HepG2 (cell line): ENCODE results near the gene CDC40. TPM values are rescaled to one million over a fixed set of nuclear protein-coding genes. Genes with fewer than 3 reads are reported as not detected.

Source experiments
- KDM1A ChIP-seq: IDR thresholded peaks from 2 replicates; pipeline ENCODE4 v1.6.1; 2016; ENCODE audit warnings: missing compliant biosample characterization
- PHB2 ChIP-seq: fragments of 450-650 bp; IDR thresholded peaks from 2 replicates; pipeline ENCODE4 v1.6.1; 2018; ENCODE audit not compliant: partially characterized antibody
- POGZ ChIP-seq: sonication (generic); formaldehyde crosslinking; IDR thresholded peaks from 2 replicates; pipeline ENCODE4 v1.4.0; 2020; ENCODE audit warnings: mild to moderate bottlenecking, missing genetic modification reagents
- PRPF4 ChIP-seq: fragments of 200-400 bp; formaldehyde crosslinking; IDR thresholded peaks from 2 replicates; pipeline ENCODE4 v1.6.1; 2016; ENCODE audit warnings: low read length, low read depth; ENCODE audit not compliant: poor library complexity, severe bottlenecking
- SALL1 ChIP-seq: sonication (generic); formaldehyde crosslinking; IDR thresholded peaks from 2 replicates; pipeline ENCODE4 v1.8.0; 2022; ENCODE audit warnings: mild to moderate bottlenecking, missing genetic modification reagents
- ZC3H13 ChIP-seq: sonication (generic); formaldehyde crosslinking; IDR thresholded peaks from 2 replicates; pipeline ENCODE4 v1.8.1; 2023; ENCODE audit warnings: mild to moderate bottlenecking, missing genetic modification reagents, moderate library complexity
- ZNF160 ChIP-seq: sonication (generic); formaldehyde crosslinking; IDR thresholded peaks from 2 replicates; pipeline ENCODE4 v1.8.0; 2022; ENCODE audit warnings: mild to moderate bottlenecking, inconsistent platforms, missing genetic modification reagents
- ZNF556 ChIP-seq: sonication (generic); formaldehyde crosslinking; IDR thresholded peaks from 2 replicates; pipeline ENCODE4 v1.4.0; 2020; ENCODE audit warnings: mild to moderate bottlenecking, missing genetic modification reagents, borderline replicate concordance
- polyA plus RNA-seq, 8 experiments: library from polyadenylated mRNA; depleted of rRNA in 3 of 8; stranded (reverse) in 7 of 8; unstranded in 1 of 8; fragments of >200 nt; fragmentation: Illumina TruSeq in 4 of 8; extraction: Trizol in 4 of 8; gene quantifications; 2 replicates each; pipeline versions ENCODE4 v1.2.1 to v1.2.3, GENCODE V29; 2011 to 2016; ENCODE audit warnings: low read depth in 4 of 8, missing spikeins in 1 of 8, mixed read lengths in 1 of 8; ENCODE audit not compliant: insufficient read depth in 1 of 8
- total RNA-seq, 5 experiments: library from RNA; depleted of rRNA; stranded (reverse); fragments of >200 nt; fragmentation: Illumina TruSeq; extraction: Trizol; gene quantifications; 2 replicates each; pipeline ENCODE4 v1.2.3, GENCODE V29; 2016; ENCODE audit warnings: low read depth in 1 of 5
- TF ChIP-seq, protein P1 (sequence below): sonication (generic); formaldehyde crosslinking; IDR thresholded peaks from 2 replicates; pipeline ENCODE4 v1.5.0; 2020; ENCODE audit warnings: mild to moderate bottlenecking, missing genetic modification reagents, borderline replicate concordance
- TF ChIP-seq, protein P2 (sequence below): sonication (generic); formaldehyde crosslinking; IDR thresholded peaks from 2 replicates; pipeline ENCODE4 v1.5.0; 2020; ENCODE audit warnings: mild to moderate bottlenecking, missing genetic modification reagents
- TF ChIP-seq, protein P3 (sequence below): sonication (generic); formaldehyde crosslinking; IDR thresholded peaks from 2 replicates; pipeline ENCODE4 v1.8.0; 2022; ENCODE audit warnings: missing genetic modification reagents, mild to moderate bottlenecking, borderline replicate concordance
- TF ChIP-seq, protein P4 (sequence below): sonication (generic); formaldehyde crosslinking; IDR thresholded peaks from 2 replicates; pipeline ENCODE4 v1.4.0; 2020; ENCODE audit warnings: mild to moderate bottlenecking, low read depth, missing genetic modification reagents
- TF ChIP-seq, protein P5 (sequence below): sonication (generic); formaldehyde crosslinking; conservative IDR thresholded peaks from 2 replicates; pipeline ENCODE4 v1.5.0; 2020; ENCODE audit warnings: missing genetic modification reagents
- TF ChIP-seq, protein P6 (sequence below): sonication (generic); formaldehyde crosslinking; IDR thresholded peaks from 2 replicates; pipeline ENCODE4 v1.5.1; 2020; ENCODE audit warnings: missing genetic modification reagents, mild to moderate bottlenecking, borderline replicate concordance

CDC40 gene
- total and polyA plus RNA-seq, 2 of the 13 experiments (the other 11 are each of a cell fraction or from before 2014, with no cell fraction given) = 11.4 to 21.5 TPM

DNA sequence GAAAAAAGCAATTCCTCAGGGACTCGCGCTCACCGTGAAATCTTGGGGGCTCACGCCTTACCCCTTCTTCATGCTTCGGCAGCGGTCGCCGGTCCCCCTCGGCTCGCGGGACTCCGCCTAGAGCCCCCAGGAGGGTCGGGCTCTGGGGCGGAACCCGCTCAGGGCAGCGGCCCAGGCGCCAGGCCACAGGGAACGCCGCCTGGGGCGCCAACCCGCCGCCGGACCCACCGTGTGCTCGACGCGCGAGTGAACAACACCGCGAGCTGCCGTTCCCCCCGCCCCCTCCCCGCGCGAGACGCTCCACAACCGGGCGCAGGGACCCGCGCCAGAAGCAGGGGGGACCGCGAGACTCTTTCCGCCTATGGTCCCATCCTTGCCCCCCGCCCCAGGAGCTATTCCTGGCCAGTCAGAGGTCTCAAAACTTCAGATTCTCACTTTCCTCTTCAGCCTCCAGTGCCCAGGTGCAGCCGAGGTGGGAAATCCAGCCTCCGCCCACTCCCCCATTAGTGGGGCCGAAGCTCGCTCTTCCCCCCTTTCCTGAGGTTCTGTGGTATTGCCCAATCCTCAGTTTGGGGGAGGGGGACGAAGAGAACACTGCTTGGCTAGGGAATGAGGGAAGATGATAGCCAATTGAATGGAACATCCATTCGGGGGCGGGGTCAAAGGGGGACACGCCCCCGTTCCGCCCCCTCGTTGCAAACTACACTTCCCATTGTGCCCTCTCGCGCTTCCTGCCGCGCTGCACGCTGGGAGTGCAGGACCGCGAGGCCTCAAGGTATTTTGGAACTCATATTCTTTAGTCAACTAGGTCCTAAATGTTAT lies 610 bp upstream of the CDC40 start, which contains the start of gene WASF1 (continued):
- TF ChIP-seq ZNF556 = no peak
- peak; percentile 80 for TF ChIP-seq SALL1 (CRISPR knock-in tag)
- TF ChIP-seq, protein P1, sequence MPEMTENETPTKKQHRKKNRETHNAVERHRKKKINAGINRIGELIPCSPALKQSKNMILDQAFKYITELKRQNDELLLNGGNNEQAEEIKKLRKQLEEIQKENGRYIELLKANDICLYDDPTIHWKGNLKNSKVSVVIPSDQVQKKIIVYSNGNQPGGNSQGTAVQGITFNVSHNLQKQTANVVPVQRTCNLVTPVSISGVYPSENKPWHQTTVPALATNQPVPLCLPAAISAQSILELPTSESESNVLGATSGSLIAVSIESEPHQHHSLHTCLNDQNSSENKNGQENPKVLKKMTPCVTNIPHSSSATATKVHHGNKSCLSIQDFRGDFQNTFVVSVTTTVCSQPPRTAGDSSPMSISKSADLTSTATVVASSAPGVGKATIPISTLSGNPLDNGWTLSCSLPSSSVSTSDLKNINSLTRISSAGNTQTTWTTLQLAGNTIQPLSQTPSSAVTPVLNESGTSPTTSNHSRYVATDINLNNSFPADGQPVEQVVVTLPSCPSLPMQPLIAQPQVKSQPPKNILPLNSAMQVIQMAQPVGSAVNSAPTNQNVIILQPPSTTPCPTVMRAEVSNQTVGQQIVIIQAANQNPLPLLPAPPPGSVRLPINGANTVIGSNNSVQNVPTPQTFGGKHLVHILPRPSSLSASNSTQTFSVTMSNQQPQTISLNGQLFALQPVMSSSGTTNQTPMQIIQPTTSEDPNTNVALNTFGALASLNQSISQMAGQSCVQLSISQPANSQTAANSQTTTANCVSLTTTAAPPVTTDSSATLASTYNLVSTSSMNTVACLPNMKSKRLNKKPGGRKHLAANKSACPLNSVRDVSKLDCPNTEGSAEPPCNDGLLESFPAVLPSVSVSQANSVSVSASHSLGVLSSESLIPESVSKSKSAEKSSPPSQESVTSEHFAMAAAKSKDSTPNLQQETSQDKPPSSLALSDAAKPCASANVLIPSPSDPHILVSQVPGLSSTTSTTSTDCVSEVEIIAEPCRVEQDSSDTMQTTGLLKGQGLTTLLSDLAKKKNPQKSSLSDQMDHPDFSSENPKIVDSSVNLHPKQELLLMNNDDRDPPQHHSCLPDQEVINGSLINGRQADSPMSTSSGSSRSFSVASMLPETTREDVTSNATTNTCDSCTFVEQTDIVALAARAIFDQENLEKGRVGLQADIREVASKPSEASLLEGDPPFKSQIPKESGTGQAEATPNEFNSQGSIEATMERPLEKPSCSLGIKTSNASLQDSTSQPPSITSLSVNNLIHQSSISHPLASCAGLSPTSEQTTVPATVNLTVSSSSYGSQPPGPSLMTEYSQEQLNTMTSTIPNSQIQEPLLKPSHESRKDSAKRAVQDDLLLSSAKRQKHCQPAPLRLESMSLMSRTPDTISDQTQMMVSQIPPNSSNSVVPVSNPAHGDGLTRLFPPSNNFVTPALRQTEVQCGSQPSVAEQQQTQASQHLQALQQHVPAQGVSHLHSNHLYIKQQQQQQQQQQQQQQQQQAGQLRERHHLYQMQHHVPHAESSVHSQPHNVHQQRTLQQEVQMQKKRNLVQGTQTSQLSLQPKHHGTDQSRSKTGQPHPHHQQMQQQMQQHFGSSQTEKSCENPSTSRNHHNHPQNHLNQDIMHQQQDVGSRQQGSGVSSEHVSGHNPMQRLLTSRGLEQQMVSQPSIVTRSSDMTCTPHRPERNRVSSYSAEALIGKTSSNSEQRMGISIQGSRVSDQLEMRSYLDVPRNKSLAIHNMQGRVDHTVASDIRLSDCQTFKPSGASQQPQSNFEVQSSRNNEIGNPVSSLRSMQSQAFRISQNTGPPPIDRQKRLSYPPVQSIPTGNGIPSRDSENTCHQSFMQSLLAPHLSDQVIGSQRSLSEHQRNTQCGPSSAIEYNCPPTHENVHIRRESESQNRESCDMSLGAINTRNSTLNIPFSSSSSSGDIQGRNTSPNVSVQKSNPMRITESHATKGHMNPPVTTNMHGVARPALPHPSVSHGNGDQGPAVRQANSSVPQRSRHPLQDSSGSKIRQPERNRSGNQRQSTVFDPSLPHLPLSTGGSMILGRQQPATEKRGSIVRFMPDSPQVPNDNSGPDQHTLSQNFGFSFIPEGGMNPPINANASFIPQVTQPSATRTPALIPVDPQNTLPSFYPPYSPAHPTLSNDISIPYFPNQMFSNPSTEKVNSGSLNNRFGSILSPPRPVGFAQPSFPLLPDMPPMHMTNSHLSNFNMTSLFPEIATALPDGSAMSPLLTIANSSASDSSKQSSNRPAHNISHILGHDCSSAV = no peak
- TF ChIP-seq, protein P2, sequence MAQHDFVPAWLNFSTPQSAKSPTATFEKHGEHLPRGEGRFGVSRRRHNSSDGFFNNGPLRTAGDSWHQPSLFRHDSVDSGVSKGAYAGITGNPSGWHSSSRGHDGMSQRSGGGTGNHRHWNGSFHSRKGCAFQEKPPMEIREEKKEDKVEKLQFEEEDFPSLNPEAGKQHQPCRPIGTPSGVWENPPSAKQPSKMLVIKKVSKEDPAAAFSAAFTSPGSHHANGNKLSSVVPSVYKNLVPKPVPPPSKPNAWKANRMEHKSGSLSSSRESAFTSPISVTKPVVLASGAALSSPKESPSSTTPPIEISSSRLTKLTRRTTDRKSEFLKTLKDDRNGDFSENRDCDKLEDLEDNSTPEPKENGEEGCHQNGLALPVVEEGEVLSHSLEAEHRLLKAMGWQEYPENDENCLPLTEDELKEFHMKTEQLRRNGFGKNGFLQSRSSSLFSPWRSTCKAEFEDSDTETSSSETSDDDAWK (CRISPR knock-in tag) = no peak
- no peak for TF ChIP-seq KDM1A (CRISPR knock-in tag)
- TF ChIP-seq POGZ (CRISPR knock-in tag) = peak; percentile 65
- no peak for TF ChIP-seq PHB2
- TF ChIP-seq ZNF160 (CRISPR knock-in tag) = peak; percentile 74; the same call in 1 of the 2 replicates
- TF ChIP-seq, protein P3, sequence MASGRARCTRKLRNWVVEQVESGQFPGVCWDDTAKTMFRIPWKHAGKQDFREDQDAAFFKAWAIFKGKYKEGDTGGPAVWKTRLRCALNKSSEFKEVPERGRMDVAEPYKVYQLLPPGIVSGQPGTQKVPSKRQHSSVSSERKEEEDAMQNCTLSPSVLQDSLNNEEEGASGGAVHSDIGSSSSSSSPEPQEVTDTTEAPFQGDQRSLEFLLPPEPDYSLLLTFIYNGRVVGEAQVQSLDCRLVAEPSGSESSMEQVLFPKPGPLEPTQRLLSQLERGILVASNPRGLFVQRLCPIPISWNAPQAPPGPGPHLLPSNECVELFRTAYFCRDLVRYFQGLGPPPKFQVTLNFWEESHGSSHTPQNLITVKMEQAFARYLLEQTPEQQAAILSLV (CRISPR knock-in tag) = no peak; the same call in 1 of the 2 replicates
- TF ChIP-seq, protein P4, sequence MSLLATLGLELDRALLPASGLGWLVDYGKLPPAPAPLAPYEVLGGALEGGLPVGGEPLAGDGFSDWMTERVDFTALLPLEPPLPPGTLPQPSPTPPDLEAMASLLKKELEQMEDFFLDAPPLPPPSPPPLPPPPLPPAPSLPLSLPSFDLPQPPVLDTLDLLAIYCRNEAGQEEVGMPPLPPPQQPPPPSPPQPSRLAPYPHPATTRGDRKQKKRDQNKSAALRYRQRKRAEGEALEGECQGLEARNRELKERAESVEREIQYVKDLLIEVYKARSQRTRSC (CRISPR knock-in tag) = 0 out of 2 replicates have a peak, but pooled peaks have one; percentile 58
- TF ChIP-seq, protein P5, sequence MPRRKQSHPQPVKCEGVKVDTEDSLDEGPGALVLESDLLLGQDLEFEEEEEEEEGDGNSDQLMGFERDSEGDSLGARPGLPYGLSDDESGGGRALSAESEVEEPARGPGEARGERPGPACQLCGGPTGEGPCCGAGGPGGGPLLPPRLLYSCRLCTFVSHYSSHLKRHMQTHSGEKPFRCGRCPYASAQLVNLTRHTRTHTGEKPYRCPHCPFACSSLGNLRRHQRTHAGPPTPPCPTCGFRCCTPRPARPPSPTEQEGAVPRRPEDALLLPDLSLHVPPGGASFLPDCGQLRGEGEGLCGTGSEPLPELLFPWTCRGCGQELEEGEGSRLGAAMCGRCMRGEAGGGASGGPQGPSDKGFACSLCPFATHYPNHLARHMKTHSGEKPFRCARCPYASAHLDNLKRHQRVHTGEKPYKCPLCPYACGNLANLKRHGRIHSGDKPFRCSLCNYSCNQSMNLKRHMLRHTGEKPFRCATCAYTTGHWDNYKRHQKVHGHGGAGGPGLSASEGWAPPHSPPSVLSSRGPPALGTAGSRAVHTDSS (CRISPR knock-in tag) = no peak
- TF ChIP-seq, protein P6, sequence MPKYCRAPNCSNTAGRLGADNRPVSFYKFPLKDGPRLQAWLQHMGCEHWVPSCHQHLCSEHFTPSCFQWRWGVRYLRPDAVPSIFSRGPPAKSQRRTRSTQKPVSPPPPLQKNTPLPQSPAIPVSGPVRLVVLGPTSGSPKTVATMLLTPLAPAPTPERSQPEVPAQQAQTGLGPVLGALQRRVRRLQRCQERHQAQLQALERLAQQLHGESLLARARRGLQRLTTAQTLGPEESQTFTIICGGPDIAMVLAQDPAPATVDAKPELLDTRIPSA = peak; percentile 78; the same call in 1 of the 2 replicates
- peak; percentile 22; the same call in 1 of the 2 replicates for TF ChIP-seq ZC3H13
- TF ChIP-seq PRPF4 = no peak
